Fibroblast of mammary gland (primary cell): ENCODE results near the gene BNC2.

ENCODE experiments used
- DNase-seq: peaks from one replicate; pipeline ENCODE4 v3.0.0-alpha.2; 2010; ENCODE audit warnings: low read depth
- H3K4me3 ChIP-seq: 2 replicates; pipeline ENCODE4 v1.5.1; 2011; ENCODE audit warnings: low read depth, mild to moderate bottlenecking, low read length, moderate library complexity; ENCODE audit not compliant: control insufficient read depth
- CTCF ChIP-seq: conservative IDR thresholded peaks from 2 replicates; pipeline ENCODE4 v1.5.1; 2011; ENCODE audit warnings: low read depth, low read length, inconsistent platforms; ENCODE audit not compliant: control insufficient read depth, insufficient read depth

Gene BNC2

GRCh38 chr9:16401701-16402100 lies 468.8 kb downstream of the BNC2 start:
- no peak overlapping the region for H3K4me3 ChIP-seq
- DNase-seq: no peak
- TF ChIP-seq CTCF: no peak

GRCh38 chr9:16398691-16399090 lies 471.8 kb downstream of the BNC2 start:
- H3K4me3 ChIP-seq: no peak overlapping the region
- TF ChIP-seq CTCF: no peak
- DNase-seq: peak; percentile 26

DNA sequence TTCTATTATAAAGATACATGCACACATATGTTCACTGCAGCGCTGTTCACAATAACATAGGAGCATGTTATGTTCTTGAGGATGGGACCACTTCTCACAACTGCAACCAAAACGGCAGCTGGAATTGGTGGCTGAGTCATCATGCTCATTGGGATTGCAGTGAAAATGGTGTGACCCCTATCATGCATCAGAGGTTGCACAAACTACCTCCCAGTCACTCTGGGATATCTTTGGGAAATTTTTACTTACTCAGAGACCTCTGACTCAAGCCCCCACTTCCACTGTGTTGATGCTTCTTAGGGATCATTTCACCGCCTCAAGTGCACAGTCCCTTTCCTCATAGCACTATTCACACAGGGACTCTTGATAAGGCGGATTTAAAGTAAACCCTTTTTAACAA lies 474.1 kb downstream of the BNC2 start:
- no peak for TF ChIP-seq CTCF
- no peak overlapping the region for H3K4me3 ChIP-seq
- DNase-seq: peak; percentile 93

DNA sequence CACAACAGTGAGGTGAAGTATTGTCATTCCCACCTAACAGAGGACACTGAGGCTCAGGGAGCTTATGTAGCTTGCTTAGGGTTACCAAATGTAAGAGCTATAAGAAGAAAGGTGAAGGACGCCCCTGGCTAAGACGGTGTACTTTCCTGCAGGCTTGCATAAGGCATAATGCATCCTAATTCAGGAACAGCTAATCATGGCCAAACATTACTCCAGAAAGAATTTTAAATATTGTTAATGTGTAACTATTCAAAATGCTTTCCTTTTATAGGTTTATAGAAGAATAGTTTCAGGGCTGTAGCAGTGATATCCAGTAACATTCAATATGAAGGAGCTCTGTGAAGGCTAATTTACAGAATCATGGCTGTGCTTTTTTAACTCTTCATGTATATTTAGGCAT lies 479.1 kb downstream of the BNC2 start:
- H3K4me3 ChIP-seq: no peak overlapping the region
- DNase-seq: no peak
- TF ChIP-seq CTCF: no peak

DNA sequence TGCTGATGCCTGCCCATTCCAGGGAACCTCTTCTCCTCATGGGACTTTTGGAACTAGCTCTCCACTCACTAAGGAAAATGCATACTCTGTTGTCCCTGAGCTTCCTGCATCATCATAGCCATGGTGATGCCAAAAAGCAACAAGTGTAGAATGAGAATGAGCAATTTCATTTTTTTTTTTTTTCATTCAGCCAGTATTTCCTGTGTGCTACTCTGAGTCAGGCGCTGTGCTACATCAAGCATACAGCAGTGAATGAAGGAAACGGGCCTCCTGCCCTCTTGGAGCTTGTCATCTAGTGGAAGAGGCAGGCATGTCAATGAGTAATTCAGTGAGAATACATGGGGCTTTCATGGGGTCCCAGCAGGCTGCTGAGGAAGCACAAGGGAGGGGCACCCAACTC lies 483.1 kb downstream of the BNC2 start:
- TF ChIP-seq CTCF: no peak
- H3K4me3 ChIP-seq: no peak overlapping the region
- peak; percentile 40 for DNase-seq

DNA sequence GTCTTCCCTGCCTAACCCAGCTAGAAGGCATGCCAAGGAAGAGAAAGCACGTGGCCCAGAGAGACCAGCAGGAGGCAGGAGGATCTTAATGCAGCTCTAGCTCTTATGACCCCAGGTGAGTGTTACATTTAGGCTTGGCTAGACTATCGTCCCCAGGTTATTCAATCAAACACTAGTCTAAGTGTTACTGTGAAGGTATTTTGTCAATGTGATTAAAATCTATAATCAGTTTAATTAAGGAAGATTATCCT lies 483.7 kb downstream of the BNC2 start:
- TF ChIP-seq CTCF: peak; percentile 1
- no peak for DNase-seq

GRCh38 chr9:16386007-16386826 lies 484.3 kb downstream of the BNC2 start:
- no peak for TF ChIP-seq CTCF
- peak; percentile 89 for DNase-seq
- no peak overlapping the region for H3K4me3 ChIP-seq

More for the DNA sequence above, 483.7 kb downstream of the BNC2 start:
- no peak overlapping the region for H3K4me3 ChIP-seq
